ENCODE results near the gene ABCC4. TPM values are rescaled to one million over a fixed set of nuclear protein-coding genes. Genes with fewer than 3 reads are reported as not detected.

Gene ABCC4
- total and polyA plus RNA-seq, 2 of the 13 experiments (the other 11 are each of a cell fraction or from before 2014, with no cell fraction given) = 4.2 to 11.3 TPM

- TF ChIP-seq HMGXB4 (CRISPR knock-in tag; IDR thresholded peaks at IDR 0.05; ENCODE audit: borderline replicate concordance in 1 of 2, low read depth in 1 of 2) (no peak), KLF9 (CRISPR knock-in tag; IDR thresholded peaks at IDR 0.05; ENCODE audit: low read depth) (no peak), EZH2 (conservative IDR thresholded peaks at IDR 0.05; ENCODE audit: low read depth, low read length) (no peak), PPARG (CRISPR knock-in tag; conservative IDR thresholded peaks at IDR 0.05) (no peak), SAP130 (CRISPR knock-in tag; IDR thresholded peaks at IDR 0.05; ENCODE audit: low read depth) (no peak), ONECUT2 (CRISPR knock-in tag; IDR thresholded peaks at IDR 0.05) (no peak), ZNF761 (CRISPR knock-in tag; conservative IDR thresholded peaks at IDR 0.05) (no peak), AKNA (CRISPR knock-in tag; IDR thresholded peaks at IDR 0.05; ENCODE audit: borderline replicate concordance) (no peak), HIVEP1 (CRISPR knock-in tag; IDR thresholded peaks at IDR 0.05) (no peak), HOXA9 (CRISPR knock-in tag; IDR thresholded peaks at IDR 0.05; ENCODE audit: borderline replicate concordance) (no peak), ZNF710 (CRISPR knock-in tag; IDR thresholded peaks at IDR 0.05; ENCODE audit: borderline replicate concordance) (no peak)
These were observed 233.9 kb downstream of the ABCC4 start (continued) for GRCh38 chr13:95067303-95067702.

Measured in HepG2 (cell line).